HG02678 (cell line): ENCODE results near the gene TMEM272.

Source experiments
- ATAC-seq: cut with Tn5 transposase; IDR thresholded peaks from one replicate; pipeline ENCODE4 v1.9.1; 2021; ENCODE audit warnings: mild to moderate bottlenecking, moderate library complexity; ENCODE audit not compliant: unreplicated experiment

The TMEM272 gene

GRCh38 chr13:51844862-51845573, at the start of gene TMEM272:
Gene TMEM272, minus strand, starts transcription at chr13:51845177. Its CDS starts 6,647 bp downstream, at chr13:51838530.
- ATAC-seq, result no peak

GRCh38 chr13:51894239-51894638, 49.3 kb upstream of the TMEM272 start:
- ATAC-seq, result no peak

- ATAC-seq, result no peak
Observed at GRCh38 chr13:51892657-51893056, 47.7 kb upstream of the TMEM272 start.

- ATAC-seq, result no peak
Observed at GRCh38 chr13:51887468-51887867, 42.5 kb upstream of the TMEM272 start.

GRCh38 chr13:51885651-51886050, 40.7 kb upstream of the TMEM272 start:
- no peak for ATAC-seq

GRCh38 chr13:51883226-51883600, 38.2 kb upstream of the TMEM272 start:
- no peak for ATAC-seq

- ATAC-seq, result no peak
Observed at GRCh38 chr13:51882570-51883225, 37.7 kb upstream of the TMEM272 start.

- no peak for ATAC-seq
Observed at GRCh38 chr13:51881296-51881695, 36.3 kb upstream of the TMEM272 start.

- no peak for ATAC-seq
Observed at GRCh38 chr13:51879133-51879532, 34.2 kb upstream of the TMEM272 start.

- no peak for ATAC-seq
Observed at GRCh38 chr13:51874651-51875050, 29.7 kb upstream of the TMEM272 start.

- ATAC-seq, result no peak
Observed at GRCh38 chr13:51873837-51874236, 28.9 kb upstream of the TMEM272 start.

- no peak for ATAC-seq
Observed at GRCh38 chr13:51873117-51873798, 28.3 kb upstream of the TMEM272 start.

GRCh38 chr13:51870616-51871015, 25.6 kb upstream of the TMEM272 start:
- no peak for ATAC-seq

GRCh38 chr13:51869916-51870315, 24.9 kb upstream of the TMEM272 start:
- no peak for ATAC-seq

GRCh38 chr13:51867062-51867461, 22.1 kb upstream of the TMEM272 start:
- ATAC-seq, result no peak

GRCh38 chr13:51865838-51866237, 20.9 kb upstream of the TMEM272 start:
- ATAC-seq, result no peak

- no peak for ATAC-seq
Observed at GRCh38 chr13:51862957-51863356, 18.0 kb upstream of the TMEM272 start.

- ATAC-seq, result no peak
Observed at GRCh38 chr13:51861723-51862300, 16.8 kb upstream of the TMEM272 start, which contains the start of gene CCDC70. Gene CCDC70, plus strand, starts transcription at chr13:51861969. Its CDS starts 3,443 bp downstream, at chr13:51865412.

GRCh38 chr13:51858433-51859247, 13.7 kb upstream of the TMEM272 start:
- no peak for ATAC-seq

GRCh38 chr13:51856998-51857397, 12.0 kb upstream of the TMEM272 start:
- no peak for ATAC-seq
